GM10248 (cell line): ENCODE data around the gene DDX10.

Source experiments
- CTCF ChIA-PET: fragments of 300-600 bp; sonication (Branson Sonifier 250); formaldehyde crosslinking; extraction: SDS; loops from one replicate; lab custom pipeline; 2021; ENCODE audit warnings: antibody characterized with exemption; lab: Yijun Ruan, JAX
- POLR2A ChIA-PET: fragments of 350-650 bp; sonication (Branson Sonifier 250); formaldehyde crosslinking; extraction: SDS; loops from one replicate; lab custom pipeline; 2020; ENCODE audit warnings: antibody characterized with exemption; lab: Yijun Ruan, JAX
- DNase-seq: peaks from one replicate; pipeline ENCODE4 v3.0.0; 2012; ENCODE audit errors: extremely low spot score
- TF ChIP-seq, protein P1 (sequence below): IDR thresholded peaks from 2 replicates; pipeline ENCODE4 v1.5.1; 2012; ENCODE audit warnings: mild to moderate bottlenecking, low read depth; ENCODE audit errors: extremely low read depth, missing control alignments, control extremely low read depth

Gene DDX10

DNA sequence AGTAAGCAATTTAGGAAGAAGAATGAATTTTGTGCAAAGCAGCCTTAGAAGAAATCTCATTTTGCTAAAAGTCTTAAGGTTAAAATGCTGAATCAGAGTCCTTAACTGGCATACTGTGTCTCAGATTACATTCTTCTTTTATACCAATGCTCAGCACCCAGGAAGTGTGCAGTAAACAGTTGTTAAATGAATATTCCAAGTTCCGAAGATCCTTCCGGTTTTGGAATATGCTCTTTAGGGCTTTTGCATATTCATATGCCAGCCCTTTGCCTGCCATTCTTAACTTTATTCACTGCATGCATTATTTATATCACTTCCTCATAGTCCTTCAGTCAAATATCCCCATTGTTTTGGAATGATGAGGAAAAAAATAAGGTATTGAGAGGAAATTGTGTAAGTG is 242.0 kb downstream of the DDX10 start:
- ChIA-PET POLR2A (no interaction called here), CTCF (no interaction called here)
- DNase-seq = no peak
- TF ChIP-seq, protein P1, sequence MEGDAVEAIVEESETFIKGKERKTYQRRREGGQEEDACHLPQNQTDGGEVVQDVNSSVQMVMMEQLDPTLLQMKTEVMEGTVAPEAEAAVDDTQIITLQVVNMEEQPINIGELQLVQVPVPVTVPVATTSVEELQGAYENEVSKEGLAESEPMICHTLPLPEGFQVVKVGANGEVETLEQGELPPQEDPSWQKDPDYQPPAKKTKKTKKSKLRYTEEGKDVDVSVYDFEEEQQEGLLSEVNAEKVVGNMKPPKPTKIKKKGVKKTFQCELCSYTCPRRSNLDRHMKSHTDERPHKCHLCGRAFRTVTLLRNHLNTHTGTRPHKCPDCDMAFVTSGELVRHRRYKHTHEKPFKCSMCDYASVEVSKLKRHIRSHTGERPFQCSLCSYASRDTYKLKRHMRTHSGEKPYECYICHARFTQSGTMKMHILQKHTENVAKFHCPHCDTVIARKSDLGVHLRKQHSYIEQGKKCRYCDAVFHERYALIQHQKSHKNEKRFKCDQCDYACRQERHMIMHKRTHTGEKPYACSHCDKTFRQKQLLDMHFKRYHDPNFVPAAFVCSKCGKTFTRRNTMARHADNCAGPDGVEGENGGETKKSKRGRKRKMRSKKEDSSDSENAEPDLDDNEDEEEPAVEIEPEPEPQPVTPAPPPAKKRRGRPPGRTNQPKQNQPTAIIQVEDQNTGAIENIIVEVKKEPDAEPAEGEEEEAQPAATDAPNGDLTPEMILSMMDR = no peak

DNA sequence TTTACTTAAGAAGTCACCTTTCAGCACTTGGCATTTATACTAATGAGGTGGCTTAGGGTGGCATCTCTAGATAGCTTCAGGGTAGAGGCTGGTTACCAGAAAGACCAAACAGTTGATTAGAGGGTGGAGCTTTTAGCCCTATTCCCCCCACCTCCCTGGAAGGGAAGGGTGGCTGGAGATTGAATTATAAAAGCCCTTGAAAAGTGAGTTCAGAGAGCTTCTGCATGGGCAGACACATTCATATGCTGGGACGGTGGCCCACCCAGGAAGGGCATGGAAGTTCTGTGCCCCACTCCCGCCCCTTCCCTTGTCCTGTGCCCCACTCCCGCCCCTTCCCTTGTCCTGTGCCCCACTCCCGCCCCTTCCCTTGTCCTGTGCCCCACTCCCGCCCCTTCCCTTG is 244.2 kb downstream of the DDX10 start:
- DNase-seq = no peak
- TF ChIP-seq, protein P1 = no peak
- ChIA-PET POLR2A (no interaction called here), CTCF (no interaction called here)

DNA sequence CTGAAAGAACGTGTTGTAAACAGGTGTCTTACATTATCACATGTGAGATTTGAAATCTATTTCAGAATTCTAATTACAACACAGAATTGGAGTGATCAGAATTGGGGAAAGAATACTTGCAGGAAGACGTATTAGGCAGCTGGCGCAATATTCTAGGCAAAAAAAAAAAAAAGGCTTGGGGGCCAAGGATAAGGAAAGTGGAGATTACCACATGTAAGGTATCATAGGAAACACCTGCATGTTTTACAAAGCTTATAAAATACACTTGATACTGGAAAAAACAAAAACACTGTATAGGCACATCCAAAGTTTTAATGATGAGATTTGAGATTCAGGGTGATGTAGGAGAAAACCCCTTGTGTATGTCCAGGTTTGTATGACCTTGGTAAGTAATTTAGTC is 245.1 kb downstream of the DDX10 start:
- POLR2A ChIA-PET = no interaction called here
- no peak for DNase-seq
- TF ChIP-seq, protein P1 = no peak
- CTCF ChIA-PET = no interaction called here

DNA sequence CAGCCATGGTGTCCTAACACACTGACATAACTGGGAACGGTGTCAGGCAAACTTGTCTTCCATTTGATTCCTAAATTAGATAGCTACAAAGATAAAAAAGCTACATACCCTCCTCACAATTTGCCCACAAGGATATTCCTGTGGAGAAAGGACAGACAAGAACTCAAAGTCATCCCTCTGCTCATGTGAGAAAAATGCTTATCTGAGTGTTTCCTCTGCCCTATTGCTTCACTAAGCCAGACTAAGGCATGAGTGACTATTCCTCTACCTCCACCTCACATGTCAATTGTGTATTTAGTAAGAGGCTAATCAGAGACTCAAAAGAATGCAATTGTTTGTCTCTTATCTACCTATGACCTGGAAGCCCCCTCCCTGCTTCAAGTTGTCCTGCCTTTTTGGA is 247.7 kb downstream of the DDX10 start:
- TF ChIP-seq, protein P1 = no peak
- POLR2A ChIA-PET = no interaction called here
- DNase-seq = no peak
- CTCF ChIA-PET = interaction anchor here (0.7 to 1.4 kb wide), 3 partner anchors 12 to 34 kb away, joined by 3 to 4 read pairs (median 4); no protein-coding TSS in a partner anchor

DNA sequence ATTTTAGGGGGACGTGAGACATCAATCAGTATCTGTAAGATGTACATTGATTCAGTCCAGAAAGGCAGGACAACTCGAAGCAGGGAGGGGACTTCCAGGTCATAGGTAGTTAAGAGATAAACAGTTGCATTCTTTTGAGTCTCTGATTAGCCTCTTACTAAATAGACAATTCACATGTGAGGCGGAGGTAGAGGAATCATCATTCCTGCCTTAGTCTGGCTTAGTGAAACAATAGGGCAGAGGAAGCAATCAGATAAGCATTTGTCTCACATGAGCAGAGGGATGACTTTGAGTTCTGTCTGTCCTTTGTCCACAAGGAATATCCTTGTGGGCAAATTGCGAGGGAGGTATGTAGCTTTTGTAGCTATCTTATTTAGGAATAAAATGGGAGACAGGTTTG is 248.3 kb downstream of the DDX10 start:
- POLR2A ChIA-PET = no interaction called here
- TF ChIP-seq, protein P1 = no peak
- CTCF ChIA-PET = interaction anchor here (0.7 kb wide), 1 partner anchor 13 kb away, joined by 3 read pairs; no protein-coding TSS in a partner anchor
- DNase-seq = no peak

DNA sequence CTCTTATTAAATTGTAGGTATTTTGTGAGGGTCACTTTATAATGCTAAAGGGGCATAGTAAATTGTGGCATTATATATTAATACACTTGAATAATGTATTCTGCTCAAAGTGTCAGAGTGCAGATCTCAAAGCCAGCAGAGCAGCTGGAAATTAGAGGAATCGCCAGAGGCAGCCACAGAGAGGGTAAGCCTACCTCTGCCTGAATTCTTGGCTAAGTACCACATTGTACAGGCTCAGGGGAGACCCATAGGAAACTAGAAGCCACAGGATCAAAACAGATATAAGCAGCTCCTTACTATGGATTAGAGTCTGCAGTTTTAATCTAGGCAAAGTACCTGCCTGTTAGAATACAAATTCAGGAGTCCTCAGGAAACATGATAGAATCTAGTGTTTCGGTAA is 249.3 kb downstream of the DDX10 start:
- DNase-seq = no peak
- ChIA-PET POLR2A (no interaction called here), CTCF (interaction anchor here (0.9 to 2.6 kb wide), 3 partner anchors 9 to 12 kb away, joined by 3 to 10 read pairs (median 6); no protein-coding TSS in a partner anchor)
- TF ChIP-seq, protein P1 = no peak
